GM19035 (cell line): Measurements from ENCODE around the gene GRB2.
"Not testable (repeated sequence)": the region's sequence is repeated elsewhere in the genome, so short reads cannot be mapped to it uniquely, and the experiment has no call there.

Source experiments
- ATAC-seq: cut with Tn5 transposase; IDR thresholded peaks from one replicate; pipeline ENCODE4 v1.9.1; 2021; ENCODE audit not compliant: unreplicated experiment

GRB2 gene

GRCh38 chr17:75288770-75289114, 116.7 kb downstream of the GRB2 start:
- ATAC-seq, result peak; percentile 24

GRCh38 chr17:75288359-75288758, 117.1 kb downstream of the GRB2 start:
- ATAC-seq, result no peak

GRCh38 chr17:75287221-75287620, 118.3 kb downstream of the GRB2 start:
- ATAC-seq, result no peak

- ATAC-seq, result no peak
Measured at GRCh38 chr17:75285123-75285522, 120.4 kb downstream of the GRB2 start.

- not testable (repeated sequence) for ATAC-seq
Measured at GRCh38 chr17:75280189-75280588, 125.3 kb downstream of the GRB2 start.

- no peak for ATAC-seq
Measured at GRCh38 chr17:75277664-75278071, 127.8 kb downstream of the GRB2 start.

- ATAC-seq, result no peak
Measured at GRCh38 chr17:75273977-75274708, 131.3 kb downstream of the GRB2 start.

- no peak for ATAC-seq
Measured at GRCh38 chr17:75272848-75273184, 132.7 kb downstream of the GRB2 start.

- ATAC-seq, result no peak
Measured at GRCh38 chr17:75271955-75272847, 133.3 kb downstream of the GRB2 start.

GRCh38 chr17:75271233-75271954, 134.1 kb downstream of the GRB2 start:
- ATAC-seq, result peak; percentile 75

GRCh38 chr17:75270966-75271232, 134.6 kb downstream of the GRB2 start, which contains the start of gene MIF4GD:
Gene MIF4GD (minus strand): TSS chr17:75271231. CDS start chr17:75270195, 1,036 bp downstream.
- ATAC-seq, result peak; percentile 11

- peak; percentile 44 for ATAC-seq
Measured at GRCh38 chr17:75270218-75270965, 135.1 kb downstream of the GRB2 start.

- peak; percentile 1 for ATAC-seq
Measured at GRCh38 chr17:75269844-75270217, 135.6 kb downstream of the GRB2 start.
